CD14-positive monocyte (primary cell): ENCODE measurements around the gene MRPS6. TPM values are rescaled to one million over a fixed set of nuclear protein-coding genes. Genes with fewer than 3 reads are reported as not detected.

Experiments used
- DNase-seq, 3 donors: peaks; one replicate each; pipeline ENCODE4 v3.0.0-alpha.2; 2011 to 2022
- H2AFZ ChIP-seq: 2 replicates; pipeline ENCODE4 v1.6.0; 2012; ENCODE audit warnings: mild to moderate bottlenecking, low read depth, low read length, inconsistent platforms; ENCODE audit not compliant: insufficient read depth, poor library complexity, severe bottlenecking
- H3K27ac ChIP-seq, 2 donors: 1 replicate in 1 of 2; 2 replicates in 1 of 2; pipeline ENCODE4 v1.5.1; 2012 to 2013; ENCODE audit warnings: low read length in 2 of 2, control low read depth in 1 of 2, inconsistent platforms in 1 of 2, low read depth in 1 of 2, mild to moderate bottlenecking in 1 of 2
- H3K27me3 ChIP-seq, 2 donors: one replicate each; pipeline versions ENCODE4 v1.6.0 to v1.6.1; 2011 to 2013; ENCODE audit warnings: low read length in 2 of 2; ENCODE audit not compliant: control insufficient read depth in 2 of 2, insufficient read depth in 2 of 2
- H3K36me3 ChIP-seq, 2 donors: replicated peaks in 1 of 2; 1 replicate in 1 of 2; 2 replicates in 1 of 2; pipeline versions ENCODE4 v1.5.1 to v1.6.1; 2012 to 2013; ENCODE audit warnings: low read length in 2 of 2, control low read depth in 1 of 2, inconsistent platforms in 1 of 2, mild to moderate bottlenecking in 1 of 2; ENCODE audit not compliant: insufficient read depth in 2 of 2, control insufficient read depth in 1 of 2
- H3K4me1 ChIP-seq, 2 donors: 1 replicate in 1 of 2; 2 replicates in 1 of 2; pipeline versions ENCODE4 v1.5.1 to v1.6.1; 2012 to 2013; ENCODE audit warnings: low read length in 2 of 2, control low read depth in 1 of 2, inconsistent platforms in 1 of 2, mild to moderate bottlenecking in 1 of 2, moderate library complexity in 1 of 2; ENCODE audit not compliant: insufficient read depth in 2 of 2, control insufficient read depth in 1 of 2
- H3K4me2 ChIP-seq: replicated peaks from 2 replicates; pipeline ENCODE3; 2012; ENCODE audit warnings: low read length, moderate library complexity, mild to moderate bottlenecking; ENCODE audit not compliant: poor library complexity, severe bottlenecking; ENCODE audit errors: extremely low read depth
- H3K4me3 ChIP-seq, 3 experiments: fragments of 200-600 bp in 1 of 3; sonication (generic) in 1 of 3; replicated peaks in 1 of 3; 1 replicate in 2 of 3; 2 replicates in 1 of 3; pipeline ENCODE4 v1.5.1; 2011 to 2013; ENCODE audit warnings: low read length in 3 of 3, mild to moderate bottlenecking in 3 of 3, control low read depth in 2 of 3, low read depth in 2 of 3, inconsistent platforms in 1 of 3, moderate library complexity in 1 of 3
- H3K79me2 ChIP-seq: 2 replicates; pipeline ENCODE4 v1.6.0; 2012; ENCODE audit warnings: mild to moderate bottlenecking, control low read depth, inconsistent platforms, low read length, moderate library complexity; ENCODE audit not compliant: insufficient read depth
- H3K9ac ChIP-seq: 2 replicates; pipeline ENCODE4 v1.6.0; 2017; ENCODE audit warnings: low read length, mild to moderate bottlenecking; ENCODE audit not compliant: insufficient read depth, poor library complexity, severe bottlenecking
- H3K9me3 ChIP-seq, 2 donors: replicated peaks in 1 of 2; 1 replicate in 1 of 2; 2 replicates in 1 of 2; pipeline versions ENCODE4 v1.5.1 to v1.6.1; 2012 to 2013; ENCODE audit warnings: low read length in 2 of 2, control low read depth in 1 of 2; ENCODE audit not compliant: control insufficient read depth in 1 of 2, insufficient read depth in 1 of 2
- H4K20me1 ChIP-seq: 2 replicates; pipeline ENCODE4 v1.6.0; 2012; ENCODE audit warnings: mild to moderate bottlenecking, low read length, control low read depth, moderate library complexity; ENCODE audit not compliant: insufficient read depth
- H3K27ac Mint-ChIP-seq, 7 donors: one replicate each; pipeline ENCODE4 v1.8.0; 2020; ENCODE audit warnings: mild to moderate bottlenecking in 7 of 7, mixed read lengths in 7 of 7, moderate library complexity in 6 of 7, inconsistent platforms in 2 of 7
- H3K27me3 Mint-ChIP-seq, 3 donors: one replicate each; pipeline ENCODE4 v1.8.0; 2021 to 2022; ENCODE audit warnings: low read depth in 3 of 3, mild to moderate bottlenecking in 3 of 3, mixed read lengths in 3 of 3, moderate library complexity in 3 of 3, inconsistent platforms in 1 of 3
- H3K36me3 Mint-ChIP-seq, 2 donors: one replicate each; pipeline ENCODE4 v1.8.0; 2020; ENCODE audit warnings: mixed read lengths in 2 of 2, inconsistent platforms in 1 of 2, mild to moderate bottlenecking in 1 of 2
- H3K4me1 Mint-ChIP-seq: one replicate; pipeline ENCODE4 v1.8.0; 2020; ENCODE audit warnings: mild to moderate bottlenecking, mixed read lengths
- H3K4me3 Mint-ChIP-seq, 2 donors: one replicate each; pipeline ENCODE4 v1.8.0; 2020; ENCODE audit warnings: mild to moderate bottlenecking in 2 of 2, mixed read lengths in 2 of 2, moderate library complexity in 1 of 2
- H3K9me3 Mint-ChIP-seq, 7 donors: one replicate each; pipeline ENCODE4 v1.8.0; 2020 to 2022; ENCODE audit warnings: mixed read lengths in 7 of 7, mild to moderate bottlenecking in 6 of 7, moderate library complexity in 6 of 7, inconsistent platforms in 2 of 7
- WGBS: methylation state at CpG from one replicate; pipeline ENCODE4 v1.1.5; 2013; ENCODE audit warnings: missing lambda C conversion rate; ENCODE audit not compliant: insufficient coverage; 5-methylcytosine and 5-hydroxymethylcytosine counted together
- intact Hi-C, 2 donors: fragments of 100-400 bp; cut with micrococcal nuclease; formaldehyde crosslinking; loops; one replicate each; pipeline versions ENCODE4 v1.15.0 to v1.15.1; 2023
- polyA plus RNA-seq, 3 donors: library from polyadenylated mRNA; depleted of rRNA in 1 of 3; unstranded in 2 of 3; stranded (reverse) in 1 of 3; fragments of 300-500 nt in 2 of 3; fragments of >200 nt in 1 of 3; fragmentation: Illumina TruSeq in 2 of 3; gene quantifications; 1 replicate in 2 of 3; 2 replicates in 1 of 3; pipeline ENCODE4 v1.2.3, GENCODE V29; 2012 to 2021
- TF ChIP-seq, protein P1 (sequence below): fragments of 200-600 bp; IDR thresholded peaks from one replicate; pipeline ENCODE4 v1.8.0; 2022; ENCODE audit warnings: antibody characterized with exemption, mild to moderate bottlenecking

Gene MRPS6
- polyA plus RNA-seq, 3 donors = 29.8 to 124 (median 101) TPM

DNA sequence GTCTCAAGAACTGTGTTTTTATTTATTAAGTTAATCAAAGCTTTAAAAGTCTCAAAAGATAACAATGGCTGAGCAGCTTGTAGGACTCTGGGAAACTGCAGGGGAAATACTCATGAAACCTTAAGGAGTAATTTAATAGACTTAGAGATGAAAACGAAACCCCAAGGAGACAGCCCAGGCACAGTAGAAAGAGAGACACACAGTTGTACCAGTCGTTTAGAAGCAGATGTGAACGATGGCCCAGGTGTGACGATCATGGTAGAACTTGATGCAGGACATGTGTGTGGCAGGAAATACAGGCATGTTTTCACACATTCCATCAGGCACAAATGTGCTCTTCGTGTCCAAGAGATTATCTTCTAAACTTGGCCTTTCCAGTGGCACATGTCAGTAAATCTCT, 21.2 kb upstream of the MRPS6 start:
- no peak for DNase-seq
- H3K27me3 ChIP-seq = no peaks in the 10 kb centered on the region
- WGBS = 100% methylated on average over 4 of the region's 5 CpGs
- Mint-ChIP-seq H3K4me3 (no peak overlapping the region), H3K27me3 (peaks cover 0 to 4% (median 2%) of the 10 kb centered on the region in 3 donors), H3K9me3 (peaks cover 0 to 5% (median 2%) of the 10 kb centered on the region in 7 donors), H3K4me1 (no peaks in the 10 kb centered on the region), H3K36me3 (no peaks in the 10 kb centered on the region), H3K27ac (no peak overlapping the region)
- H3K4me2 ChIP-seq = no peak overlapping the region
- no peak overlapping the region for H3K27ac ChIP-seq
- no peaks in the 10 kb centered on the region for H3K9me3 ChIP-seq
- H3K9ac ChIP-seq = no peak overlapping the region
- H3K4me1 ChIP-seq = no peaks in the 10 kb centered on the region
- intact Hi-C loops = loop anchor here in 1 of 2 donors (5.0 kb wide), 1 partner anchor 50 kb away; no protein-coding TSS in a partner anchor
- no peaks in the 10 kb centered on the region for H3K79me2 ChIP-seq
- no peaks in the 10 kb centered on the region for H3K36me3 ChIP-seq
- TF ChIP-seq, protein P1, sequence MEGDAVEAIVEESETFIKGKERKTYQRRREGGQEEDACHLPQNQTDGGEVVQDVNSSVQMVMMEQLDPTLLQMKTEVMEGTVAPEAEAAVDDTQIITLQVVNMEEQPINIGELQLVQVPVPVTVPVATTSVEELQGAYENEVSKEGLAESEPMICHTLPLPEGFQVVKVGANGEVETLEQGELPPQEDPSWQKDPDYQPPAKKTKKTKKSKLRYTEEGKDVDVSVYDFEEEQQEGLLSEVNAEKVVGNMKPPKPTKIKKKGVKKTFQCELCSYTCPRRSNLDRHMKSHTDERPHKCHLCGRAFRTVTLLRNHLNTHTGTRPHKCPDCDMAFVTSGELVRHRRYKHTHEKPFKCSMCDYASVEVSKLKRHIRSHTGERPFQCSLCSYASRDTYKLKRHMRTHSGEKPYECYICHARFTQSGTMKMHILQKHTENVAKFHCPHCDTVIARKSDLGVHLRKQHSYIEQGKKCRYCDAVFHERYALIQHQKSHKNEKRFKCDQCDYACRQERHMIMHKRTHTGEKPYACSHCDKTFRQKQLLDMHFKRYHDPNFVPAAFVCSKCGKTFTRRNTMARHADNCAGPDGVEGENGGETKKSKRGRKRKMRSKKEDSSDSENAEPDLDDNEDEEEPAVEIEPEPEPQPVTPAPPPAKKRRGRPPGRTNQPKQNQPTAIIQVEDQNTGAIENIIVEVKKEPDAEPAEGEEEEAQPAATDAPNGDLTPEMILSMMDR = no peak
- no peak overlapping the region for H2AFZ ChIP-seq
- H3K4me3 ChIP-seq = no peak overlapping the region
- H4K20me1 ChIP-seq = no peaks in the 10 kb centered on the region

DNA sequence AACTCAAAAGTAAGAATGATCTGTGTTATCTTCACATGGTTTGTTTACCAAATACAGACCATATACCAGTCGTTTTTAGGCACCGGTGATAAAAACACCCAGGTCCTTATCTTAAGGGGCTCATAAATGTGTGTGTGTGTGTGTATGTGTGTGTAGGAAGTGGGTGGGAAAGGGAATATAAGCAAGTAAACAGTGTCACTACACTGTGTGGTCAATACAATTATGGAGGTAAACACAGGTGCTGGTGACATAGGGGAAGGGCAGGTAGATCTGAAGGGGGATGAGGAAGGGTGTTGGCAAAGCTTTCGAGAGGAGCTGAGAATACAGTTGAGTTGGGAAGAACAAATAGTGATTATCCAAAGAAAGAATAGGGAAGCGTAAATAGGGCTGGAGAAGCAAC, 19.1 kb upstream of the MRPS6 start:
- Mint-ChIP-seq H3K9me3 (peaks cover 0 to 2% (median 0%) of the 10 kb centered on the region in 7 donors), H3K27me3 (peaks cover 2 to 6% (median 2%) of the 10 kb centered on the region in 3 donors), H3K4me1 (peaks cover 6% of the 10 kb centered on the region), H3K4me3 (no peak overlapping the region), H3K27ac (no peak overlapping the region), H3K36me3 (no peaks in the 10 kb centered on the region)
- Histone ChIP-seq H3K36me3 (no peaks in the 10 kb centered on the region), H3K4me3 (no peak overlapping the region), H3K27me3 (no peaks in the 10 kb centered on the region), H3K4me1 (peaks cover 5% of the 10 kb centered on the region in 2 donors), H3K27ac (no peak overlapping the region), H4K20me1 (no peaks in the 10 kb centered on the region), H3K4me2 (no peak overlapping the region), H2AFZ (no peak overlapping the region), H3K9me3 (no peaks in the 10 kb centered on the region), H3K79me2 (no peaks in the 10 kb centered on the region), H3K9ac (no peak overlapping the region)
- 100% methylated on average over 2 of the region's 4 CpGs for WGBS
- intact Hi-C loops = loop anchor here in 1 of 2 donors (5.0 kb wide), 1 partner anchor 52 kb away; no protein-coding TSS in a partner anchor
- TF ChIP-seq, protein P1 = no peak
- DNase-seq = no peak
